SK-N-SH (cell line): ENCODE measurements around the gene TFIP11. TPM values are rescaled to one million over a fixed set of nuclear protein-coding genes. Genes with fewer than 3 reads are reported as not detected.

ENCODE experiments used
- CTCF ChIA-PET: fragments of 300-600, 350-600 bp; formaldehyde crosslinking; extraction: SDS; loops from one replicate; lab custom pipeline; 2021; lab: Yijun Ruan, JAX
- POLR2A ChIA-PET: fragments of 350-600 bp; sonication (Branson Sonifier 250); formaldehyde crosslinking; extraction: SDS; loops from one replicate; lab custom pipeline; 2020; ENCODE audit warnings: antibody characterized with exemption, inconsistent platforms; lab: Yijun Ruan, JAX
- DNase-seq: peaks from one replicate; pipeline ENCODE4 v3.0.0; 2012
- H2AFZ ChIP-seq: fragments of 200-600 bp; sonication (generic); 2 replicates; pipeline ENCODE4 v1.8.1; 2016; ENCODE audit warnings: antibody characterized with exemption, mild to moderate bottlenecking, low read depth
- H3F3A ChIP-seq: fragments of 200-600 bp; sonication (generic); replicated peaks from 2 replicates; pipeline ENCODE3; 2016; ENCODE audit warnings: antibody characterized with exemption, mild to moderate bottlenecking; ENCODE audit not compliant: insufficient read depth
- H3K27ac ChIP-seq, 2 experiments: fragments of 200-500 bp in 1 of 2; fragments of 200-600 bp in 1 of 2; sonication (Bioruptor generic) in 1 of 2; sonication (generic), shearing (Covaris generic) in 1 of 2; 2 replicates each; pipeline versions ENCODE4 v1.5.1 to v1.6.1; 2014 to 2016; ENCODE audit warnings: low read depth in 2 of 2, inconsistent platforms in 1 of 2, low read length in 1 of 2, mild to moderate bottlenecking in 1 of 2, mixed read lengths in 1 of 2
- H3K27me3 ChIP-seq: fragments of 200-600 bp; sonication (generic), shearing (Covaris generic); 2 replicates; pipeline ENCODE4 v1.6.1; 2016; ENCODE audit warnings: mixed run types; ENCODE audit not compliant: insufficient read depth
- H3K36me3 ChIP-seq, 2 experiments: fragments of 200-500 bp in 1 of 2; fragments of 200-600 bp in 1 of 2; sonication (Bioruptor generic) in 1 of 2; sonication (generic) in 1 of 2; replicated peaks in 1 of 2; 2 replicates each; pipeline versions ENCODE3 to v1.5.1; 2014 to 2016; ENCODE audit warnings: low read length in 1 of 2, mild to moderate bottlenecking in 1 of 2; ENCODE audit not compliant: insufficient read depth in 2 of 2, control insufficient read depth in 1 of 2
- H3K4me1 ChIP-seq, 2 experiments: fragments of 200-500 bp in 1 of 2; fragments of 200-600 bp in 1 of 2; sonication (Bioruptor generic) in 1 of 2; sonication (generic), shearing (Covaris generic) in 1 of 2; 2 replicates each; pipeline versions ENCODE4 v1.5.1 to v1.6.1; 2014 to 2016; ENCODE audit warnings: low read depth in 1 of 2, low read length in 1 of 2, mixed run types in 1 of 2; ENCODE audit not compliant: insufficient read depth in 2 of 2, control insufficient read depth in 1 of 2
- H3K4me2 ChIP-seq: fragments of 200-600 bp; sonication (generic), shearing (Covaris generic); 2 replicates; pipeline ENCODE4 v1.6.1; 2017; ENCODE audit warnings: mixed run types
- H3K4me3 ChIP-seq, 2 experiments: fragments of 200-500 bp in 1 of 2; fragments of 200-600 bp in 1 of 2; sonication (Bioruptor generic) in 1 of 2; sonication (generic), shearing (Covaris generic) in 1 of 2; 2 replicates each; pipeline versions ENCODE4 v1.5.1 to v1.8.1; 2014 to 2016; ENCODE audit warnings: low read depth in 2 of 2, inconsistent platforms in 1 of 2, low read length in 1 of 2, mild to moderate bottlenecking in 1 of 2, mixed read lengths in 1 of 2, moderate library complexity in 1 of 2
- H3K79me2 ChIP-seq: fragments of 200-600 bp; sonication (generic); 2 replicates; pipeline ENCODE4 v1.8.1; 2017; ENCODE audit warnings: mild to moderate bottlenecking; ENCODE audit not compliant: insufficient read depth
- H3K9ac ChIP-seq: fragments of 200-600 bp; sonication (generic); 2 replicates; pipeline ENCODE4 v1.6.1; 2017; ENCODE audit warnings: mixed run types
- H3K9me2 ChIP-seq: fragments of 200-600 bp; sonication (generic); 2 replicates; pipeline ENCODE4 v1.6.1; 2017; ENCODE audit warnings: mixed run types
- H3K9me3 ChIP-seq: fragments of 200-600 bp; sonication (generic); 2 replicates; pipeline ENCODE4 v1.6.1; 2017; ENCODE audit warnings: mixed run types, mild to moderate bottlenecking, moderate library complexity
- H4K20me1 ChIP-seq: fragments of 200-600 bp; sonication (generic); 2 replicates; pipeline ENCODE4 v1.6.1; 2017; ENCODE audit warnings: mild to moderate bottlenecking, mixed run types; ENCODE audit not compliant: insufficient read depth
- ELF1 ChIP-seq: IDR thresholded peaks from 2 replicates; pipeline ENCODE4 v1.4.0; 2012
- FOSL2 ChIP-seq: IDR thresholded peaks from 2 replicates; pipeline ENCODE4 v1.4.0; 2012; ENCODE audit warnings: low read depth, mild to moderate bottlenecking, moderate library complexity, borderline replicate concordance
- FOXJ3 ChIP-seq: sonication (generic); formaldehyde crosslinking; IDR thresholded peaks from 2 replicates; pipeline ENCODE4 v1.5.1; 2020; ENCODE audit warnings: mild to moderate bottlenecking, missing genetic modification reagents
- FOXM1 ChIP-seq: IDR thresholded peaks from 2 replicates; pipeline ENCODE4 v1.4.0; 2012; ENCODE audit warnings: low read depth, mild to moderate bottlenecking
- GABPA ChIP-seq: IDR thresholded peaks from 2 replicates; pipeline ENCODE4 v1.4.0; 2012; ENCODE audit warnings: low read depth, mild to moderate bottlenecking
- GATA2 ChIP-seq: sonication (generic); formaldehyde crosslinking; IDR thresholded peaks from 2 replicates; pipeline ENCODE4 v1.5.0; 2020; ENCODE audit warnings: mild to moderate bottlenecking, missing genetic modification reagents
- NRF1 ChIP-seq: IDR thresholded peaks from 2 replicates; pipeline ENCODE4 v1.6.1; 2012; ENCODE audit warnings: low read depth, mild to moderate bottlenecking, low read length
- PBX3 ChIP-seq: IDR thresholded peaks from 2 replicates; pipeline ENCODE4; 2012
- POLR2AphosphoS5 ChIP-seq: IDR thresholded peaks from 2 replicates; pipeline ENCODE4 v1.6.1; 2012; ENCODE audit warnings: low read depth, low read length
- RAD21 ChIP-seq: IDR thresholded peaks from 2 replicates; pipeline ENCODE4 v1.6.1; 2012; ENCODE audit warnings: mild to moderate bottlenecking, low read length
- RCOR1 ChIP-seq: fragments of 150-350 bp; IDR thresholded peaks from 2 replicates; pipeline ENCODE4 v1.6.1; 2017; ENCODE audit warnings: antibody characterized with exemption, low read length
- REST ChIP-seq: IDR thresholded peaks from 2 replicates; pipeline ENCODE4 v1.6.1; 2012; ENCODE audit warnings: mild to moderate bottlenecking, low read depth, low read length, moderate library complexity
- RFX5 ChIP-seq: IDR thresholded peaks from 2 replicates; pipeline ENCODE4 v1.6.1; 2012; ENCODE audit warnings: mild to moderate bottlenecking, improper control_type of control experiment, low read length
- RXRA ChIP-seq: IDR thresholded peaks from 2 replicates; pipeline ENCODE4 v1.4.0; 2012; ENCODE audit warnings: low read depth, mild to moderate bottlenecking, borderline replicate concordance
- TAF1 ChIP-seq: IDR thresholded peaks from 2 replicates; pipeline ENCODE4 v1.6.1; 2012; ENCODE audit warnings: low read depth, mild to moderate bottlenecking, low read length, moderate library complexity, borderline replicate concordance
- TCF12 ChIP-seq: IDR thresholded peaks from 2 replicates; pipeline ENCODE4 v1.4.0; 2012
- TEAD4 ChIP-seq: IDR thresholded peaks from 2 replicates; pipeline ENCODE4 v1.4.0; 2012; ENCODE audit warnings: mild to moderate bottlenecking, borderline replicate concordance; ENCODE audit not compliant: insufficient read depth
- YY1 ChIP-seq: IDR thresholded peaks from 2 replicates; pipeline ENCODE4 v1.4.0; 2012; ENCODE audit warnings: low read depth, mild to moderate bottlenecking
- WGBS: methylation state at CpG from one replicate; pipeline ENCODE4 v1.1.6; 2017; ENCODE audit warnings: low lambda C conversion rate; 5-methylcytosine and 5-hydroxymethylcytosine counted together
- polyA plus RNA-seq, 3 experiments: library from polyadenylated mRNA; depleted of rRNA; stranded (reverse); fragments of >200 nt; gene quantifications; 2 replicates each; pipeline ENCODE4 v1.2.3, GENCODE V29; 2012
- TF ChIP-seq, protein P1 (sequence below): fragments of 200-600 bp; sonication (generic); IDR thresholded peaks from 2 replicates; pipeline ENCODE4 v1.6.1; 2017; ENCODE audit warnings: antibody characterized with exemption, mild to moderate bottlenecking, moderate library complexity
- TF ChIP-seq, protein P2 (sequence below): IDR thresholded peaks from 2 replicates; pipeline ENCODE4 v1.4.0; 2012; ENCODE audit warnings: low read depth, borderline replicate concordance

The TFIP11 gene
- polyA plus RNA-seq, 1 of the 3 experiments (the other 2 are of a cell fraction), result 32.8 TPM

DNA sequence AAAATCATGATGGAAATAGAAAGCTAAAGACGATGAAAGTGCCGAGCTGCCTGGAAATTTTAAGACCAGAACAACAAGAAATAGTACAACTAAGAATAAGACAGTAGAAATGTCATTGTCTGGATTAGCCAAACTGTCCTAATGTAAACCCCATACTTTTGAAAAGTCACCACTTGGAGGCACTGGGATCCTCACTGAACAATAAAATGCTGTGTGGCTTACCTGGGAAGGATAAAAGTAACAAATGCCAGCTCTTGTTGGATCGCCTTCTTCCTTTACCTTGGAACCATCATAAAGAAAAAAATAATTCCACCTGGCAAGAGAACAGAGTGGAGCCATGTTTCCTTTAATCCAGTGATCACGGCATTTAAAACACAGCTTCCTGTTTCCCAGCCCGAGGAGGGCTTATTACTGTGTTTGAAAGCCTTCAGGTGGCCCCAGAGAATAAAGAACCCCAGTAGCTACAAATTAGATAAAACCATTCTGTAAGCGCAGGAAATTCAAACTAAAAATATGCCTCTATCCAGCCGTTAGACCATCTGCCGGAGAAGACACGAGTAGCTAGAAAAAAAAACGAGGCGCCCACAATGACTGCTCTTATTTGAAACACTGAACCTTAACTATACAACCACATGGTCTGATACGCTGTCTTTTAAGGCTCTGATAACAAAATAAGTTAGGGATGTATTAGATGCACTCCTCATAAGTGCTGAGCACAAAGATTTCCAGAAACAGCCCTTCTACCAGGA, 33.1 kb downstream of the TFIP11 start (continued):
- TF ChIP-seq RCOR1, result no peak

GRCh38 chr22:26477341-26477731, 34.9 kb downstream of the TFIP11 start:
- Histone ChIP-seq H2AFZ (no peak overlapping the region), H3K36me3 (peaks cover 17 to 36% of the 10 kb centered on the region in 2 experiments)
- TF ChIP-seq TAF1, result no peak
- no peak for TF ChIP-seq NRF1
- TF ChIP-seq GATA2, result no peak
- no peak for TF ChIP-seq FOXJ3 (CRISPR knock-in tag)
- TF ChIP-seq PBX3, result no peak
- TF ChIP-seq REST, result no peak
- TF ChIP-seq YY1, result no peak
- no peak for TF ChIP-seq RAD21
- TF ChIP-seq, protein P1, sequence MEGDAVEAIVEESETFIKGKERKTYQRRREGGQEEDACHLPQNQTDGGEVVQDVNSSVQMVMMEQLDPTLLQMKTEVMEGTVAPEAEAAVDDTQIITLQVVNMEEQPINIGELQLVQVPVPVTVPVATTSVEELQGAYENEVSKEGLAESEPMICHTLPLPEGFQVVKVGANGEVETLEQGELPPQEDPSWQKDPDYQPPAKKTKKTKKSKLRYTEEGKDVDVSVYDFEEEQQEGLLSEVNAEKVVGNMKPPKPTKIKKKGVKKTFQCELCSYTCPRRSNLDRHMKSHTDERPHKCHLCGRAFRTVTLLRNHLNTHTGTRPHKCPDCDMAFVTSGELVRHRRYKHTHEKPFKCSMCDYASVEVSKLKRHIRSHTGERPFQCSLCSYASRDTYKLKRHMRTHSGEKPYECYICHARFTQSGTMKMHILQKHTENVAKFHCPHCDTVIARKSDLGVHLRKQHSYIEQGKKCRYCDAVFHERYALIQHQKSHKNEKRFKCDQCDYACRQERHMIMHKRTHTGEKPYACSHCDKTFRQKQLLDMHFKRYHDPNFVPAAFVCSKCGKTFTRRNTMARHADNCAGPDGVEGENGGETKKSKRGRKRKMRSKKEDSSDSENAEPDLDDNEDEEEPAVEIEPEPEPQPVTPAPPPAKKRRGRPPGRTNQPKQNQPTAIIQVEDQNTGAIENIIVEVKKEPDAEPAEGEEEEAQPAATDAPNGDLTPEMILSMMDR, result no peak
- no peak for TF ChIP-seq FOSL2
- no peak for TF ChIP-seq TCF12
- no peak for TF ChIP-seq POLR2AphosphoS5
- no peak for TF ChIP-seq RFX5
- no peak for TF ChIP-seq FOXM1
- no peak for TF ChIP-seq GABPA
- TF ChIP-seq, protein P2, sequence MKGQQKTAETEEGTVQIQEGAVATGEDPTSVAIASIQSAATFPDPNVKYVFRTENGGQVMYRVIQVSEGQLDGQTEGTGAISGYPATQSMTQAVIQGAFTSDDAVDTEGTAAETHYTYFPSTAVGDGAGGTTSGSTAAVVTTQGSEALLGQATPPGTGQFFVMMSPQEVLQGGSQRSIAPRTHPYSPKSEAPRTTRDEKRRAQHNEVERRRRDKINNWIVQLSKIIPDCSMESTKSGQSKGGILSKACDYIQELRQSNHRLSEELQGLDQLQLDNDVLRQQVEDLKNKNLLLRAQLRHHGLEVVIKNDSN, result no peak
- no peak for TF ChIP-seq RXRA
- TF ChIP-seq TEAD4, result no peak
- no peak for TF ChIP-seq ELF1
- TF ChIP-seq, all 33 proteins: peak for 0
- DNase-seq, result no peak
- Histone ChIP-seq H3K4me2 (no peak overlapping the region), H3F3A (no peaks in the 10 kb centered on the region), H3K27me3 (no peaks in the 10 kb centered on the region), H3K4me1 (peaks cover 4 to 10% of the 10 kb centered on the region in 2 experiments; a peak in 3 of 4 replicates), H3K9ac (no peak overlapping the region), H3K27ac (peak overlapping the region in 1 of 2 experiments; percentile 25; a peak in 1 of 4 replicates), H3K4me3 (no peak overlapping the region), H4K20me1 (no peaks in the 10 kb centered on the region), H3K9me2 (no peaks in the 10 kb centered on the region), H3K9me3 (no peaks in the 10 kb centered on the region), H3K79me2 (peaks cover 44% of the 10 kb centered on the region; the same call in 1 of the 2 replicates)
- ChIA-PET CTCF (no interaction called here), POLR2A (no interaction called here)
- WGBS, result 35% methylated on average over 4 of the region's 4 CpGs
